PC-9 (cell line): ENCODE data around the gene GGT1. TPM values are rescaled to one million over a fixed set of nuclear protein-coding genes. Genes with fewer than 3 reads are reported as not detected.

Source experiments
- BruUV-seq: library from RNA; stranded (reverse); fragments of 400-500 nt; replicated peaks from 2 replicates; lab custom pipeline; 2021; lab: Mats Ljungman, UMichigan
- CTCF ChIA-PET: fragments of 300-600 bp; sonication (Branson Sonifier 250); formaldehyde crosslinking; loops from one replicate; lab custom pipeline; 2022; ENCODE audit warnings: antibody characterized with exemption; lab: Charles Lee
- POLR2A ChIA-PET: fragments of 300-600 bp; sonication (Branson Sonifier 250); formaldehyde crosslinking; loops from one replicate; lab custom pipeline; 2022; ENCODE audit warnings: antibody characterized with exemption; ENCODE audit not compliant: unreplicated experiment; lab: Charles Lee
- DNase-seq, 2 experiments: peaks; one replicate each; pipeline versions ENCODE4 v3.0.0 to v3.0.0-alpha.2; 2015 to 2022; ENCODE audit warnings: mixed read lengths in 1 of 2
- H2AFZ ChIP-seq: fragments of 200-600 bp; sonication (generic); 2 replicates; pipeline ENCODE4 v1.8.1; 2017; ENCODE audit warnings: antibody characterized with exemption
- H3F3A ChIP-seq: fragments of 200-600 bp; sonication (generic); 2 replicates; pipeline ENCODE4 v1.8.1; 2017; ENCODE audit warnings: antibody characterized with exemption, mild to moderate bottlenecking, low read depth; ENCODE audit not compliant: insufficient read depth
- H3K27ac ChIP-seq: fragments of 200-600 bp; sonication (generic); 2 replicates; pipeline ENCODE4 v1.6.1; 2016; ENCODE audit warnings: mixed run types
- H3K27me3 ChIP-seq: fragments of 200-600 bp; sonication (generic); 2 replicates; pipeline ENCODE4 v1.6.1; 2016; ENCODE audit warnings: low read depth, mixed run types; ENCODE audit not compliant: insufficient read depth
- H3K36me3 ChIP-seq: fragments of 200-600 bp; sonication (generic); 2 replicates; pipeline ENCODE4 v1.6.1; 2016; ENCODE audit warnings: low read depth, mixed run types
- H3K4me1 ChIP-seq: fragments of 200-600 bp; sonication (generic); replicated peaks from 2 replicates; pipeline ENCODE4 v1.6.1; 2016; ENCODE audit warnings: mixed run types; ENCODE audit not compliant: insufficient read depth
- H3K4me2 ChIP-seq: fragments of 200-600 bp; sonication (generic); 2 replicates; pipeline ENCODE4 v1.6.1; 2017; ENCODE audit warnings: mixed run types
- H3K4me3 ChIP-seq: fragments of 200-600 bp; sonication (generic); 2 replicates; pipeline ENCODE4 v1.6.1; 2016; ENCODE audit warnings: mixed run types
- H3K79me2 ChIP-seq: fragments of 200-600 bp; sonication (generic); 2 replicates; pipeline ENCODE4 v1.6.1; 2017; ENCODE audit warnings: low read depth, mixed run types
- H3K9me2 ChIP-seq: fragments of 200-600 bp; sonication (generic); 2 replicates; pipeline ENCODE4 v1.8.1; 2017; ENCODE audit warnings: mild to moderate bottlenecking; ENCODE audit not compliant: insufficient read depth
- H3K9me3 ChIP-seq: fragments of 200-600 bp; sonication (generic); 2 replicates; pipeline ENCODE4 v1.8.1; 2016; ENCODE audit warnings: low read depth; ENCODE audit not compliant: insufficient read depth
- H4K20me1 ChIP-seq: fragments of 200-600 bp; sonication (generic); 2 replicates; pipeline ENCODE4 v1.8.1; 2017; ENCODE audit not compliant: insufficient read depth
- EZH2 ChIP-seq: fragments of 200-600 bp; sonication (generic); IDR thresholded peaks from 2 replicates; pipeline ENCODE4 v1.8.0; 2017; ENCODE audit warnings: antibody characterized with exemption, low read depth
- intact Hi-C: fragments of 100-400 bp; cut with micrococcal nuclease; formaldehyde crosslinking; loops from one replicate; pipeline ENCODE4 v1.10.0; 2022; ENCODE audit not compliant: unreplicated experiment
- total RNA-seq: library from RNA; stranded (reverse); gene quantifications from 2 replicates; pipeline ENCODE4 v1.2.3, GENCODE V29; 2021
- TF ChIP-seq, protein P1 (sequence below): fragments of 200-600 bp; sonication (generic); conservative IDR thresholded peaks from 2 replicates; pipeline ENCODE4 v1.6.1; 2017; ENCODE audit warnings: mixed run types, antibody characterized with exemption, mild to moderate bottlenecking, moderate library complexity

Gene GGT1
- total RNA-seq, 1 experiment from 2014 or later, result 7.4 TPM

DNA sequence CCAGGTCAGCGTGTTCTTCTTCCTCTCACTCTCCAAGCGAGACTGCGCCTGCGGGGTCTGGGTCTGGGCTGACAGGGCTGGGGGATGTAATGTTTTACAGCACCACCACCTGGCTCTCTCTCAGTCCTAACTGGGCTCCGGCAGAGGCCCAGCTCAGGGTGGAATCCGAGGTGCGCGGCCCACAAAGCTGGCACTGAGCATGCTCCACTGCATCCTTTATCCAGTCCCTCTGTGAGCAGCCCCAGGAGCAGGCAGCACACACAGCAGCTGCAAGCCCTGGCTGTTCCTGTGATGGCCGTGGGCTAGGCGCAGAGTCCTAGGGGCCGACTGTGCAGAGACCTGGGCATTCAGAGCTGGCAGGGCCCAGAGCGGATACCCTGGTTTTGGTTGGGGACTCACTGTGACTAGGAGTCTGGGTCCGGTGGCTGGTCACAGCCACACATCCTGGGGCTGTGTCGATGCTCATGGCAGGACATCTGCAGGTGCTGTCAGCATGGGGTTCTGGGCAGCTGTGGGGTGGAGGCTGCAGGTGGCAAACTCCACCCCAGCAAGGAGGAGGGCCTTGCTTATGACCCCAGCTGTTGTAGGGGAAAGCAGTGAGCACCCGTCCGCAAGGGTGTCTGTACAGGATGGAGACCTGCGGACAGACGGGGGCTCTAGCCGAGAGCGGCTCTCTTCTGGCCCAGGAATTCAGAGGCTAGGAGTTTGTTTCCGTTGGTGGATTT is 14.1 kb upstream of the GGT1 start:
- BruUV-seq, result no TSS peak
- H3K9me3 ChIP-seq, result no peaks in the 10 kb centered on the region
- H3K4me1 ChIP-seq, result peaks cover 13% of the 10 kb centered on the region
- H3K4me2 ChIP-seq, result no peak overlapping the region; the same call in 1 of the 2 replicates
- no peaks in the 10 kb centered on the region for H3K27me3 ChIP-seq
- intact Hi-C loops, result no loop called here
- no peaks in the 10 kb centered on the region for H3K36me3 ChIP-seq
- no peaks in the 10 kb centered on the region for H4K20me1 ChIP-seq
- TF ChIP-seq, protein P1, sequence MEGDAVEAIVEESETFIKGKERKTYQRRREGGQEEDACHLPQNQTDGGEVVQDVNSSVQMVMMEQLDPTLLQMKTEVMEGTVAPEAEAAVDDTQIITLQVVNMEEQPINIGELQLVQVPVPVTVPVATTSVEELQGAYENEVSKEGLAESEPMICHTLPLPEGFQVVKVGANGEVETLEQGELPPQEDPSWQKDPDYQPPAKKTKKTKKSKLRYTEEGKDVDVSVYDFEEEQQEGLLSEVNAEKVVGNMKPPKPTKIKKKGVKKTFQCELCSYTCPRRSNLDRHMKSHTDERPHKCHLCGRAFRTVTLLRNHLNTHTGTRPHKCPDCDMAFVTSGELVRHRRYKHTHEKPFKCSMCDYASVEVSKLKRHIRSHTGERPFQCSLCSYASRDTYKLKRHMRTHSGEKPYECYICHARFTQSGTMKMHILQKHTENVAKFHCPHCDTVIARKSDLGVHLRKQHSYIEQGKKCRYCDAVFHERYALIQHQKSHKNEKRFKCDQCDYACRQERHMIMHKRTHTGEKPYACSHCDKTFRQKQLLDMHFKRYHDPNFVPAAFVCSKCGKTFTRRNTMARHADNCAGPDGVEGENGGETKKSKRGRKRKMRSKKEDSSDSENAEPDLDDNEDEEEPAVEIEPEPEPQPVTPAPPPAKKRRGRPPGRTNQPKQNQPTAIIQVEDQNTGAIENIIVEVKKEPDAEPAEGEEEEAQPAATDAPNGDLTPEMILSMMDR, result no peak
- no peak for TF ChIP-seq EZH2
- H3K79me2 ChIP-seq, result no peaks in the 10 kb centered on the region
- DNase-seq, result no peak
- H3F3A ChIP-seq, result 0 out of 2 replicates have a peak, but pooled peaks cover 3% of the 10 kb centered on the region
- CTCF ChIA-PET, result no interaction called here
- no peak overlapping the region for H3K27ac ChIP-seq
- no peak overlapping the region for H2AFZ ChIP-seq
- H3K9me2 ChIP-seq, result no peaks in the 10 kb centered on the region
- POLR2A ChIA-PET, result interaction anchor here (0.6 kb wide), 1 partner anchor 866 kb away, joined by 6 read pairs; no protein-coding TSS in a partner anchor
- H3K4me3 ChIP-seq, result no peak overlapping the region

DNA sequence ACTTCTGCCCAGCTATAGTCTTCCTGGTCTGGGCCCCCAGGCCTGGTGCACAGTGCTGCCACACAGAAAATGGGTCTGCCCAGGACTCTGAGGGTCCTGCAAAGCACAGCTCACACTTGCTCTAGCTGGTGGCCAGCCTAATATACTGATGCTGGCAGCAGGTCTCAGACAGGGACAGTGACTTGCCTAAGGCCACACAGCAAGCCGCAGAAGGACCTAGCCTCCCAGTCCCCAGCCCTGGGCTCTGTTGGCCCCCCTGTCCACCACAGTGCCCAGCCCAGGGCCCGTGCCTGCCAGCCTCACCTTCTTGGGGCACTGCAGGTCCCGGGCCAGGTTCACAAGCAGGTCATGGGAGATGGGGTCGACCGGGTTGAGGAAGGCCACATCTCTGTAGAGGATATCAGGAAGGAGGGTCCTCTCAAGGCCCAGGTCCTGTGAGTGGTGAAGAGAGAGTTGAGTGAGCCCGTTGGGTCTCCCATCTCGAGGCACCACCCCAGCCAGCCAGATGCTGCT is 13.4 kb upstream of the GGT1 start:
- Histone ChIP-seq H2AFZ (no peak overlapping the region), H3K4me3 (no peak overlapping the region), H3K4me1 (peaks cover 13% of the 10 kb centered on the region), H3K36me3 (no peaks in the 10 kb centered on the region), H3F3A (0 out of 2 replicates have a peak, but pooled peaks cover 3% of the 10 kb centered on the region), H3K9me3 (no peaks in the 10 kb centered on the region), H3K79me2 (no peaks in the 10 kb centered on the region), H3K4me2 (no peak overlapping the region), H3K27me3 (no peaks in the 10 kb centered on the region), H4K20me1 (no peaks in the 10 kb centered on the region), H3K9me2 (no peaks in the 10 kb centered on the region), H3K27ac (no peak overlapping the region)
- BruUV-seq, result no TSS peak
- no peak for TF ChIP-seq EZH2
- DNase-seq, result no peak
- intact Hi-C loops, result no loop called here
- POLR2A ChIA-PET, result interaction anchor here (0.6 kb wide), 1 partner anchor 13 kb away, joined by 5 read pairs; no protein-coding TSS in a partner anchor
- CTCF ChIA-PET, result no interaction called here

DNA sequence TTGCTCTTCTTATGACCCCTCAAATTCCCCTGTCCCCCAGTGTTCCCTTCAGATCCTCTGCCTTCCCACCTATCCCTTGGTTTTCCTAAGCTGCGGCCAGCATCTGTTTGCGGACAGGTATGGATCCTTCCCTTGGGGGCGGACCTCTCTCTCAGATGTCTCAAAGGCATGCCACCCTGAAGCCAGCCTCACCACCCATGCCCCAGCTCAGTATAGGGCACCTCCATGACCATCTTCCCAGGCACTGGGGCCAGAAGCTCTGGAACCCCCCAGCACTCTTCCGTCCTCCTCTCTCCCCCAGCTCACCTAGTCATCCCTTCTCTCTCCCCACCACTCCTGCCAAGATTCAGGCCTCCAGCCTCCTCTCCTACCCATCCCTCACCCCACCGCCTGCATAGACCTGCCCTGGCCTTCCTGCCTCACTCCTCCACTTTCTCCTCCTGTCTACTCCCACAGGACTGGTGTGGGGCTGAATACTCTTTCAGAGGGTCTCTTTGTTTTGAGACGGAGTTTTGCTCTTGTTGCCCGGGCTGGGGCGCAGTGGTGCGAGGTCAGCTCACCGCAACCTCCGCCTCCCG is 12.3 kb upstream of the GGT1 start:
- H3K27me3 ChIP-seq, result no peaks in the 10 kb centered on the region
- POLR2A ChIA-PET, result no interaction called here
- no peak overlapping the region for H3K4me2 ChIP-seq
- no peak overlapping the region for H2AFZ ChIP-seq
- H3K4me3 ChIP-seq, result no peak overlapping the region
- no peak overlapping the region for H3K27ac ChIP-seq
- H3K4me1 ChIP-seq, result peaks cover 13% of the 10 kb centered on the region
- H4K20me1 ChIP-seq, result no peaks in the 10 kb centered on the region
- TF ChIP-seq, protein P1, result no peak
- TF ChIP-seq EZH2, result no peak
- H3K36me3 ChIP-seq, result no peaks in the 10 kb centered on the region
- H3K9me2 ChIP-seq, result no peaks in the 10 kb centered on the region
- 0 out of 2 replicates have a peak, but pooled peaks cover 3% of the 10 kb centered on the region for H3F3A ChIP-seq
- CTCF ChIA-PET, result no interaction called here
- BruUV-seq, result no TSS peak
- intact Hi-C loops, result no loop called here
- H3K9me3 ChIP-seq, result no peaks in the 10 kb centered on the region
- no peak for DNase-seq
- no peaks in the 10 kb centered on the region for H3K79me2 ChIP-seq
